NCI-H460 (cell line): ENCODE measurements around the gene RASGRF2. TPM values are rescaled to one million over a fixed set of nuclear protein-coding genes. Genes with fewer than 3 reads are reported as not detected.

Experiments
- DNase-seq: peaks from one replicate; pipeline ENCODE4 v3.0.0-alpha.2; 2016; ENCODE audit warnings: low read depth; ENCODE audit errors: extremely low read depth
- total RNA-seq: library from RNA; depleted of rRNA; stranded (reverse); fragments of >200 nt; shearing (Covaris generic); gene quantifications from 2 replicates; pipeline ENCODE4 v1.2.3, GENCODE V29; 2014

RASGRF2 gene
- total RNA-seq, 1 experiment from 2014 or later: 0.37 TPM

- DNase-seq: no peak
Measured at GRCh38 chr5:81066102-81066501, 105.9 kb downstream of the RASGRF2 start.

- no peak for DNase-seq
Measured at GRCh38 chr5:81067406-81067805, 107.2 kb downstream of the RASGRF2 start.

GRCh38 chr5:81068063-81068462 is 107.9 kb downstream of the RASGRF2 start:
- no peak for DNase-seq

- no peak for DNase-seq
Measured at GRCh38 chr5:81068635-81069034, 108.5 kb downstream of the RASGRF2 start.

GRCh38 chr5:81069990-81070389 is 109.8 kb downstream of the RASGRF2 start:
- DNase-seq: no peak

GRCh38 chr5:81070571-81071255 is 110.5 kb downstream of the RASGRF2 start:
- no peak for DNase-seq

- no peak for DNase-seq
Measured at GRCh38 chr5:81075041-81075440, 114.9 kb downstream of the RASGRF2 start.

- no peak for DNase-seq
Measured at GRCh38 chr5:81077105-81077504, 116.9 kb downstream of the RASGRF2 start.

GRCh38 chr5:81078930-81079329 is 118.8 kb downstream of the RASGRF2 start:
- DNase-seq: no peak

- no peak for DNase-seq
Measured at GRCh38 chr5:81080809-81081460, 120.8 kb downstream of the RASGRF2 start.

- no peak for DNase-seq
Measured at GRCh38 chr5:81081461-81081835, 121.3 kb downstream of the RASGRF2 start.

GRCh38 chr5:81086881-81087281 is 126.7 kb downstream of the RASGRF2 start:
- DNase-seq: no peak

GRCh38 chr5:81091199-81091598 is 131.0 kb downstream of the RASGRF2 start:
- no peak for DNase-seq

- no peak for DNase-seq
Measured at GRCh38 chr5:81093536-81094196, 133.5 kb downstream of the RASGRF2 start.

GRCh38 chr5:81095835-81096234 is 135.7 kb downstream of the RASGRF2 start:
- DNase-seq: no peak

- no peak for DNase-seq
Measured at GRCh38 chr5:81097713-81098112, 137.6 kb downstream of the RASGRF2 start.

GRCh38 chr5:81105261-81105877 is 145.2 kb downstream of the RASGRF2 start:
- DNase-seq: no peak

GRCh38 chr5:81115261-81115660 is 155.1 kb downstream of the RASGRF2 start:
- no peak for DNase-seq

GRCh38 chr5:81117566-81117965 is 157.4 kb downstream of the RASGRF2 start:
- DNase-seq: no peak

GRCh38 chr5:81121273-81121672 is 161.1 kb downstream of the RASGRF2 start:
- DNase-seq: no peak

GRCh38 chr5:81121836-81122630 is 161.9 kb downstream of the RASGRF2 start:
- no peak for DNase-seq
